Uterus (tissue), 2 donors: Measurements from ENCODE around the gene FERMT3.

Experiments used
- POLR2A ChIP-seq, 2 donors: fragments of 450-650 bp; IDR thresholded peaks; one replicate each; pipeline ENCODE4 v1.6.1; 2016; ENCODE audit warnings: antibody characterized with exemption in 2 of 2, mild to moderate bottlenecking in 1 of 2, moderate library complexity in 1 of 2
- TF ChIP-seq, protein P1 (sequence below), 4 experiments: fragments of 200-600 bp in 2 of 4; fragments of 450-650 bp in 2 of 4; sonication (generic) in 2 of 4; IDR thresholded peaks; one replicate each; pipeline ENCODE4 v1.5.1; 2016 to 2019; ENCODE audit warnings: antibody characterized with exemption in 4 of 4, mild to moderate bottlenecking in 2 of 4, moderate library complexity in 1 of 4

DNA sequence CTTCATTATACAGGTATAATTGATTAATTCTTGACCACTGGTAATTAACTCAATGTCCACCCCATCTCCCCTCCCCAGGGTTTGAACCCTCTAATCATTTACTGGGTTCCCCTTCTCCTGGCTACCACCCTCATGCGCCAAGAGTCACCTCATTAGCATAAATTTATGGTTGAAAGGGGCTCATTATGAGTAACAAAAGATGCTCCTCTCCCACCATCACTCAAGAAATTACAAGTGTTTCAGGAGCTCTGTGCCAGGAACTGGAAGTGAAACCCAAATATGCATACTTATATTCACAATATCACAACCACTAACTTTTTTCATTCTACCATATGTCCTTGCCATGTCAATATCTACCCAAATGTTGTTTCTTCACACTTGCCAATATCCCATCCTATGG is 28.3 kb upstream of the FERMT3 start:
- TF ChIP-seq, protein P1, sequence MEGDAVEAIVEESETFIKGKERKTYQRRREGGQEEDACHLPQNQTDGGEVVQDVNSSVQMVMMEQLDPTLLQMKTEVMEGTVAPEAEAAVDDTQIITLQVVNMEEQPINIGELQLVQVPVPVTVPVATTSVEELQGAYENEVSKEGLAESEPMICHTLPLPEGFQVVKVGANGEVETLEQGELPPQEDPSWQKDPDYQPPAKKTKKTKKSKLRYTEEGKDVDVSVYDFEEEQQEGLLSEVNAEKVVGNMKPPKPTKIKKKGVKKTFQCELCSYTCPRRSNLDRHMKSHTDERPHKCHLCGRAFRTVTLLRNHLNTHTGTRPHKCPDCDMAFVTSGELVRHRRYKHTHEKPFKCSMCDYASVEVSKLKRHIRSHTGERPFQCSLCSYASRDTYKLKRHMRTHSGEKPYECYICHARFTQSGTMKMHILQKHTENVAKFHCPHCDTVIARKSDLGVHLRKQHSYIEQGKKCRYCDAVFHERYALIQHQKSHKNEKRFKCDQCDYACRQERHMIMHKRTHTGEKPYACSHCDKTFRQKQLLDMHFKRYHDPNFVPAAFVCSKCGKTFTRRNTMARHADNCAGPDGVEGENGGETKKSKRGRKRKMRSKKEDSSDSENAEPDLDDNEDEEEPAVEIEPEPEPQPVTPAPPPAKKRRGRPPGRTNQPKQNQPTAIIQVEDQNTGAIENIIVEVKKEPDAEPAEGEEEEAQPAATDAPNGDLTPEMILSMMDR (IDR thresholded peaks at IDR 0.05), result no peak
- TF ChIP-seq POLR2A (IDR thresholded peaks at IDR 0.05), result no peak
